ENCODE data around the gene NIT2. TPM values are rescaled to one million over a fixed set of nuclear protein-coding genes. Genes with fewer than 3 reads are reported as not detected.
"Not testable (repeated sequence)": the region's sequence is repeated elsewhere in the genome, so short reads cannot be mapped to it uniquely, and the experiment has no call there.

The NIT2 gene
- 100 to 1,000 TPM; 107 to 135 (median 131) TPM for polyA plus RNA-seq (ENCODE audit: insufficient read length in 3 of 3)

DNA sequence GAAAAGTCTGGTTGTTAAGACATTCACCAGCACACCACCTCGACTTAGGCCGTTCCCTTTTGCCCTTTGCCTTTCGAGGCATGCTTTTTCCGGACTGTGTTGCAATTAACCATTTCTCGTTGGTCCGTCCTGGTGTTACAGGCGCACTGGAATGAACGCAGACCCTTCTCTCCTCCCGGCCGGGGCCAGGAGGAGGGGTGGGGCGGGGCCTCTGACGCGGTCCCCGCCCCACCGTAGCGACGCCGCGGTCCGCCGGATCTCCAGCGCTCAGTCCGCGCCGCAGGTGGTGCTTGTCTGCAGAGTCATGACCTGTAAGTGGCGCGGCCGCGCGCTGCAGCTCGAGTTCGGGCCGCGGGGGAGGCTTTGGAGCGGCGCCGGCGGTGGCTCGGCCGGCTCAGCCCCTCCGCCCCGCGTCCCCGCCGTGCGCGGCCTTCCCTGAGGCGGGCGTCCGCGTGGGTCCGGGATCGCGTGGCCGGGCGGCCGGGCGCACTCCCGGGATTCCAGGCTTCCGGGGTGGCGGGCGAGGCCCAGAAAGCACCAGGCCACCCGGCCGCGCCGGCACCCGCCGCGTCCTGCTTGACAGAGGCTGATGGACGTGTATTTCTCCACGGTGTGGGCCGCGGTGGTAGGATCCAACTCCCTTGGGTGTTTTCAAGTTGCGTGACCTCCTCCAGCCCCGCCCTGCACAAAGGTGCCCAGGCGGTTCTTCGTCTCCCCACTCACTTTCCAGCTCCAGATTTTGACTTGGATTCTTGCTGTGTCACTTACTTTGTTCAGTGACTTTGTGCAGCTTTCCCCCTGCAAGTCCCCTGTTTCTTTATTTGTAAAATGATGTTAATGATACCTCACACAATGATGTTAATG lies at the start of gene NIT2:
NIT2 (plus strand) TSS at position 270 of the 864 bp plus-strand sequence; CDS start at position 305, 35 bp downstream.
- DNase-seq (ENCODE audit: low read depth in 3 of 3, low spot score in 2 of 3) = peak; percentile 52 to 72 (median 63)

GRCh38 chr3:100288288-100288894 lies 46.2 kb upstream of the NIT2 start:
- no peak for DNase-seq (ENCODE audit: low read depth in 3 of 3, low spot score in 2 of 3)

- no peak for DNase-seq (ENCODE audit: low read depth in 3 of 3, low spot score in 2 of 3)
Measured at GRCh38 chr3:100289339-100289738, 45.2 kb upstream of the NIT2 start.

GRCh38 chr3:100295089-100295488 lies 39.5 kb upstream of the NIT2 start:
- DNase-seq (ENCODE audit: low read depth in 3 of 3, low spot score in 2 of 3) = no peak

DNA sequence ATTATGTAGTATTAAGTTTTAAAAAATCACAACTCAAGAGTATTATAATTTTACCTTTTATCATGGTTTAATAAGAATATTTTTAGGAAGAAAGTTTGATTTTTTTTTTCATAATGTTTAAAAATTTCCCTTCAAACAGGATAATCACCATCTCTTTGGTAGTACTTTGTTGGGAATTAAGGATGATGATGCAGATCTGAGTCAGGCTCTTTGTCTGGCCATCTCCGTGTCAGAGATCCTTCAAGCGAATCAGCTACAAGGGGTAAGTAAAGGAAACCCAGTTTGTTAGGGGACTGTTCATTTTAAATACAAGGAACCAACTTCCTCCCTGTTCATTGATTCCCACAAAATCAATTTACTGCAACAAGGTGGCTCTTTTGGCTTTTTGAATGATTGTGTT lies 36.8 kb upstream of the NIT2 start:
- DNase-seq (ENCODE audit: low read depth in 3 of 3, low spot score in 2 of 3) = no peak

DNA sequence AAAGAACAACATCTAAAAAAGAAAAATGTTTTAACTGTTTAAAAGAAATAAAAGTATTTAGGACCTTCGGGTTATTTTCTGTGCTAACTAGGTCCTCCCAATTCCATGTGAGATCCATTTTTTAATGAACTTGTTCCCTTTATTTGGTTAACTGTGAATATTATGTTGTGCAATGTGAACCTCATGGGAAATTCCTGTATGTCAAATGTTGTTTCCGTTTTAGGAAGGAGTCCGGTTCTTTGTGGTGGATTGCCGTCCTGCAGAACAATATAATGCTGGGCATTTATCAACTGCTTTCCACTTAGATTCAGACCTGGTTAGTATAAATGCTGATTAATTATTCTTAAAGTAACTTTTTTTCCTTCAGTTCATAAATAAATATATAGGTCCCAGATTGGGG lies 35.5 kb upstream of the NIT2 start:
- no peak for DNase-seq (ENCODE audit: low read depth in 3 of 3, low spot score in 2 of 3)

DNA sequence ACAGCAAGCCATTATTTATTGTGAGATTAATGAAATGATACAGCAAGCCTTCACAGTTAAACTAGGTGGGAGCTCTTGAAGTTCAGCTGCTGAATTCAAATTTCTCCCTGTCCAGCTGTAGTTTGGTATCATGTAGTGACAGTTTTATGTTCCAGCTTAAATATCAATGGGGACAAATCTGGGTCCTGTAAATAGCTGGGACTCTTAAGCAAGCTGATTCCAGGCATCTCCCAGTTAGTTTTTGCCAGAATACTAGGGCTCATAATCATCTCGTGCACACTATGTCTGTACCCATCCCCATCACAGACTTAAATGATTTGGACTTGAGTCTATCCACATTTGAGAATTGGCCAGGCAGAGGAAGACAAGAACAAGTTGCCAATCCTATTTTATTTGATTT lies 27.9 kb upstream of the NIT2 start:
- DNase-seq (ENCODE audit: low read depth in 3 of 3, low spot score in 2 of 3) = no peak

DNA sequence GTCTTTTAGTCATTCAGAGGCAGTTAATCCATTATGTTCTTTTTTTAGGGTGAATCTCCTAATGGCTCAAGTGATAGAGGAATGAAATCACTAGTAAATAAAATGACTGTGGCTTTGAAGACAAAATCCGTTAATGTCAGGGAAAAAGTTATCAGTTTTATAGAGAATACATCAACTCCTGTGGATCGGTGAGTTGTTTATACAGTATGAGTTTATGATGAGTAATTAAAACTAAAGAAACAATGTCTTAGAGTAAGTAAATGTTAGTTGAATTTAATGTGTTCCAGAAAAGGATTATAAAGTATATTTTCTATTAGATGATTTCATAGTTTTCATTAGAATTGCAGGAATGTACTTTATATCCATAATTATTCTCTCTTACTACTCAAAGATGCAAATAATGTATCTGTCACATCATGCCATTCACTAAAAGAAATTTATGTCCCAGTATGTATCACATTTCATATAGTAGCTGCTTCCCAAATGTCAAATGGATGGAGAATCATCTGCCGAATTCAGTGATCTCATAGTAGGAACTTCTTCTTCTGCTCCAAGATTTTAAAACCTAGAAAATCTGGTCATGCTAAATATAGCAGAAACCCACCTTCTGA lies 24.1 kb upstream of the NIT2 start:
- DNase-seq (ENCODE audit: low read depth in 3 of 3, low spot score in 2 of 3) = no peak

GRCh38 chr3:100311011-100311410 lies 23.5 kb upstream of the NIT2 start:
- DNase-seq (ENCODE audit: low read depth in 3 of 3, low spot score in 2 of 3) = no peak

- no peak for DNase-seq (ENCODE audit: low read depth in 3 of 3, low spot score in 2 of 3)
Measured at GRCh38 chr3:100316641-100317069, 17.9 kb upstream of the NIT2 start.

DNA sequence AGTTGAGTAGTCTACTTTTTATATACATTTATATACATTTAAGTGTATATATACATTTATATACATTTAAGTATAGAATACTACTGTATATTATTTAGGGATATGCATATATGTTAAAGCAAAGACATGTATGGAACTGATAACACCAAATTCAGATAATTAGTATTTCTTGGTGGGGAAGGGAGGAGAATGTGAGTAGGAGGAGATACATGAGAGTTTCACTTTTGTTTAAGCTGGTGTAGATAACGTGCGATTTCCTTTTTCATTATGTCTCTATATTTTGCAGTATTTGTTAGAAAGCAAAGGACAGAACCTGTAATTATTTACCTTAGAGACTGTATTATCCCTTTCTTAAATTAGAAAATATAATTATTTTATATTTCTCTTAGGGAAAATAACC lies 16.6 kb upstream of the NIT2 start:
- no peak for DNase-seq (ENCODE audit: low read depth in 3 of 3, low spot score in 2 of 3)

- DNase-seq (ENCODE audit: low read depth in 3 of 3, low spot score in 2 of 3) = no peak
Measured at GRCh38 chr3:100319951-100320350, 14.6 kb upstream of the NIT2 start.

DNA sequence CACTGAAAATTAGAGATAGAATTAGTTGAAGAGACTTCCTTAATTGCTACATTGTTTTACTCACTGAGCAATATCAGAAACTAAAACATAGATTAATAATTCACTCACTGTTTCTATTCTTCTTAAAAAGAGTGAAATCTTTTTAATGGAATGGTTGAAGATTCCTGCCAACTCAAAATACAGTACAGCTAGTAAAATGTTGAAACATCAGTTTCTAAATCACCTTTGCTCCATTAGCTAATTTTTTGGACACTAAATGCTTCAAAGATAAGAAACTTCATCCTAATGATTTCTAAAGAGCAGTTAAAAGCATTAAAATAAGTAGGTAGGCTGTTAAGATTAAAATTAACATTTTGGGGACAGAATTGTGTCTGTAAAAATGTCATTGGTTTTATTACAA lies 10.5 kb upstream of the NIT2 start:
- no peak for DNase-seq (ENCODE audit: low read depth in 3 of 3, low spot score in 2 of 3)

DNA sequence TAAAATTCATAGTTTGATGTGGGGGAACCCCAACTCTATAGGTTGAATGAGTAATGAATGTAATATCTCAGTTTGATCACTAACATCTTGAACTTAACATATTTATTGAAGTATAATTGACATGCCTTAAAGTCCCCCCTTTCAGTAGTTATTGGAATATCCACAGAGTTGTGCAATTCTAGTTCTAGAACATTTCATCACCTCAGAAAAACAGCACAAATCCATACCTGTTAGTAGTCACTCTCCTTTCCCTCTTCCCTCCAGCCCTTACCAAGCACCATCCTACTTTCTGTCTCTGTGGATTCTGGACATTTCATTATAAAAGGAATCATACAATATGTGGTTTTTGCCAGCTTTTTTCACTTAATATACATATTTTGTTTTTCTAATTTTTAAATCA lies 8.7 kb upstream of the NIT2 start:
- no peak for DNase-seq (ENCODE audit: low read depth in 3 of 3, low spot score in 2 of 3)

GRCh38 chr3:100327377-100327776 lies 7.2 kb upstream of the NIT2 start:
- DNase-seq (ENCODE audit: low read depth in 3 of 3, low spot score in 2 of 3) = not testable (repeated sequence)

DNA sequence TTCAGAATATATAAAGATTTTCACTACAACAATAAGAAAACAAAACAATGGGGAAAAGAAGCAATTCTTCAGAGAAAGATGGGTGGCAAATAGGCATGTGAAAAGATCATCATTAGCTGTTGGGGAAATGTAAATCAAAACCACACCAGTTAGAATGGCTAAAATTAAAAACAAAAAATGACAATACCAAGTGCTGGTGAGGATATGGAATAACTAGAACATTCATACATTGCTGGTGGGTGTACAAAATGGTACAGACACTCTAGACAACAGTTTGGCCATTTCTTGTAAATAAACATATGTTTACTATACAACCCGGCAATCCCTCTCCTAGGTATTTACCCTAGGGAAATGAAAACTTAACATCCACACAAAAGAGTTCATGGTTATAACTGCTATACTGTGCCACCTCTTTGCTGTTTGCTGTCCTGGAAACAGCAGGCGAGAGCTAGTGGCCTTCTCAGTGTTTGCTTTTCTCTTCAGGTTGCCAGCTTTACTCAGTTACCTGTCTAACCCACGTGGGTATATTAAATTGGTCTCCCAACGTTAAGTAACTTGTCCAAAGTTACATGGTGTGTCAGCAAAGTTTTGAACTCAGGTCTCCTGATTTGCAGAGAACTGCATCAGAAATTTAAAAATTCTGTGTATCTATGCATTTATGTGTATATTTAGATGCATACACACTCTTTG lies 4.6 kb upstream of the NIT2 start:
- DNase-seq (ENCODE audit: low read depth in 3 of 3, low spot score in 2 of 3) = no peak

DNA sequence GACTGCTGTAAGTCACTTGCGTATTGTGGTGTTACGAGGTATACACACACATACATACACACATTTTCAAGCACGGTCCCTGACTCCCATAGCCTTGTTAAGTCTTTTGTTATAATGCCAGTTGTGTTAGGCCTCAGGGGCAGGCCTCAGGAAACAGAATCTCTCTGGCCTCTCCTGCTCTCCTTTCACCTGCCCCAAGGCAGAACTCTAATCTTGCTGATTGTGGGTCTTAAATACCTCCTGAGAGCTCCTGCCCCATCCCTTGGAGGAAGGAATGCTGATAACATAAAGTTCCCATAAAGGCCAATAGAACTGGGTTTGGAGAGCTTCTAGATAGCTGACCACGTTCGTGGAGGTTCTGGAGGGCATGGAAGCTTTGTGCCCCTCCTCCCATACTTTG lies 3.9 kb upstream of the NIT2 start:
- no peak for DNase-seq (ENCODE audit: low read depth in 3 of 3, low spot score in 2 of 3)

GRCh38 chr3:100331660-100332059 lies 2.9 kb upstream of the NIT2 start:
- no peak for DNase-seq (ENCODE audit: low read depth in 3 of 3, low spot score in 2 of 3)

DNA sequence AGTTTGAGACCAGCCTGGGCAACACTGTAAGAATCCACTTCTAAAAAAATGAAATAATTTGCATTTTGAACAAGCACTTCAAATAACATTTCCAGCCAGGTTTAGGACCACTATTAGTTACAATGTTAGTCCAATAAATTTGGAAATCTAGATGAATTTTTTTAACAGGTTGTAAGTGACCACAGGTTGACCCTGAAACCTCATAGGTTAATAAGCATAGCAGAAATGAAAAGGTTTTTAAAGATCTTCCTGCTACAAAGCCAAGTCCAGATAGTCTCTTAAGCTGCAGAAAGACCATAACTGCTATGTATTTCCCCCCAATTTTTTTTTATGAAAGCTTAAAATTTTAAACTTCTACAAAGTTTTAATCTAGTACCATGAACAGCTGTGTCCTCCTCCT lies 1.5 kb upstream of the NIT2 start:
- no peak for DNase-seq (ENCODE audit: low read depth in 3 of 3, low spot score in 2 of 3)

GRCh38 chr3:100333970-100334487 lies 528 bp upstream of the NIT2 start:
- DNase-seq (ENCODE audit: low read depth in 3 of 3, low spot score in 2 of 3) = peak in 1 of 3 donors; percentile 4

GRCh38 chr3:100335434-100335833 lies 877 bp downstream of the NIT2 start:
- DNase-seq (ENCODE audit: low read depth in 3 of 3, low spot score in 2 of 3) = no peak
